OCI-LY3 (cell line): Measurements from ENCODE around the gene ZNF19.

ENCODE experiments used
- H2AFZ ChIP-seq: fragments of 200-600, 300-600 bp; shearing (Covaris generic); 2 replicates; pipeline ENCODE4 v1.6.0; 2014; ENCODE audit warnings: antibody characterized with exemption, low read depth, low read length
- H3K27ac ChIP-seq: fragments of 200-600, 300-600 bp; sonication (generic); 2 replicates; pipeline ENCODE4 v1.5.1; 2014; ENCODE audit warnings: mild to moderate bottlenecking, low read length, moderate library complexity, mixed read lengths
- H3K27me3 ChIP-seq: fragments of 200-600, 300-600 bp; sonication (generic); 2 replicates; pipeline ENCODE4 v1.6.1; 2014; ENCODE audit warnings: low read depth, low read length, mixed read lengths
- H3K36me3 ChIP-seq: fragments of 200-600, 300-600 bp; sonication (generic); replicated peaks from 2 replicates; pipeline ENCODE3; 2014; ENCODE audit warnings: low read depth, low read length, mixed read lengths
- H3K4me1 ChIP-seq: fragments of 300-600, 200-600 bp; sonication (generic); 2 replicates; pipeline ENCODE4 v1.6.1; 2014; ENCODE audit warnings: low read length, mixed read lengths
- H3K4me2 ChIP-seq: fragments of 200-600, 300-600 bp; sonication (generic); 2 replicates; pipeline ENCODE4 v1.6.1; 2014; ENCODE audit warnings: low read length, mixed read lengths
- H3K4me3 ChIP-seq: fragments of 300-600, 200-600 bp; sonication (generic); 2 replicates; pipeline ENCODE4 v1.5.1; 2014; ENCODE audit warnings: antibody characterized with exemption, mild to moderate bottlenecking, low read length, moderate library complexity
- H3K79me2 ChIP-seq: fragments of 300-600, 200-600 bp; shearing (Covaris generic); 2 replicates; pipeline ENCODE4 v1.6.1; 2014; ENCODE audit warnings: mild to moderate bottlenecking, low read length, mixed read lengths
- H3K9ac ChIP-seq: fragments of 300-600, 200-600 bp; shearing (Covaris generic); 2 replicates; pipeline ENCODE4 v1.6.0; 2014; ENCODE audit warnings: mild to moderate bottlenecking, low read length, moderate library complexity
- H3K9me3 ChIP-seq: fragments of 200-600, 300-600 bp; shearing (Covaris generic); 2 replicates; pipeline ENCODE4 v1.6.1; 2014; ENCODE audit warnings: low read length, mixed read lengths; ENCODE audit not compliant: insufficient read depth
- H4K20me1 ChIP-seq: fragments of 200-600, 300-600 bp; sonication (generic); 2 replicates; pipeline ENCODE4 v1.6.1; 2016; ENCODE audit warnings: low read length, mixed read lengths; ENCODE audit not compliant: insufficient read depth
- EZH2phosphoT487 ChIP-seq: fragments of 200-600 bp; shearing (Covaris generic); IDR thresholded peaks from 2 replicates; pipeline ENCODE4 v1.6.1; 2018; ENCODE audit warnings: antibody characterized with exemption, mixed run types, low read depth
- TF ChIP-seq, protein P1 (sequence below): fragments of 200-600, 300-600 bp; sonication (generic); IDR thresholded peaks from 2 replicates; pipeline ENCODE4 v1.5.1; 2014; ENCODE audit warnings: antibody characterized with exemption, low read length, low read depth

Gene ZNF19

DNA sequence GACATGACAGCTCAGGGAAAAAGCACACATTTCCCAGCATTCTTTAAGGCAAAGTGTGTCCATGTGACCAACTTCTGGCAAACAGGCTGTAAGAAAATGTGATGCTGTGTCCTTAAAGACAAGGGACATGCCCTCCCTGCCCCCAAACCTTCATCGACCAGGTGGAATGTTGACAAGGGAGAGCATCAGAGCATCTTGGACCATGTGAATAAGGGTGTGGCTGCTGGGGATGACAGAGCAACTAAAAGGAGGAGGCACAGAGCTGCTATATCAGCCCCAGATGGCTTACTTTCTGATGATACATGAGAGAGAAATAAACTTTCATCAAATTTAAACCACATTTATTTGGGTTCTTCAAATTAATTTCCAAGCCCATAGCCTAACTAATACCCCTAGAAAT lies 24.9 kb downstream of the ZNF19 start:
- H3K4me1 ChIP-seq = peaks cover 13% of the 10 kb centered on the region; the same call in 1 of the 2 replicates
- no peak for TF ChIP-seq EZH2phosphoT487
- TF ChIP-seq, protein P1, sequence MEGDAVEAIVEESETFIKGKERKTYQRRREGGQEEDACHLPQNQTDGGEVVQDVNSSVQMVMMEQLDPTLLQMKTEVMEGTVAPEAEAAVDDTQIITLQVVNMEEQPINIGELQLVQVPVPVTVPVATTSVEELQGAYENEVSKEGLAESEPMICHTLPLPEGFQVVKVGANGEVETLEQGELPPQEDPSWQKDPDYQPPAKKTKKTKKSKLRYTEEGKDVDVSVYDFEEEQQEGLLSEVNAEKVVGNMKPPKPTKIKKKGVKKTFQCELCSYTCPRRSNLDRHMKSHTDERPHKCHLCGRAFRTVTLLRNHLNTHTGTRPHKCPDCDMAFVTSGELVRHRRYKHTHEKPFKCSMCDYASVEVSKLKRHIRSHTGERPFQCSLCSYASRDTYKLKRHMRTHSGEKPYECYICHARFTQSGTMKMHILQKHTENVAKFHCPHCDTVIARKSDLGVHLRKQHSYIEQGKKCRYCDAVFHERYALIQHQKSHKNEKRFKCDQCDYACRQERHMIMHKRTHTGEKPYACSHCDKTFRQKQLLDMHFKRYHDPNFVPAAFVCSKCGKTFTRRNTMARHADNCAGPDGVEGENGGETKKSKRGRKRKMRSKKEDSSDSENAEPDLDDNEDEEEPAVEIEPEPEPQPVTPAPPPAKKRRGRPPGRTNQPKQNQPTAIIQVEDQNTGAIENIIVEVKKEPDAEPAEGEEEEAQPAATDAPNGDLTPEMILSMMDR = no peak
- no peaks in the 10 kb centered on the region for H3K27me3 ChIP-seq
- H3K9me3 ChIP-seq = no peaks in the 10 kb centered on the region
- no peak overlapping the region for H3K4me3 ChIP-seq
- no peak overlapping the region for H3K4me2 ChIP-seq
- no peaks in the 10 kb centered on the region for H3K36me3 ChIP-seq
- H3K79me2 ChIP-seq = peaks cover 24% of the 10 kb centered on the region
- no peak overlapping the region for H3K9ac ChIP-seq
- H3K27ac ChIP-seq = no peak overlapping the region
- H4K20me1 ChIP-seq = no peaks in the 10 kb centered on the region; the same call in 1 of the 2 replicates
- no peak overlapping the region for H2AFZ ChIP-seq

DNA sequence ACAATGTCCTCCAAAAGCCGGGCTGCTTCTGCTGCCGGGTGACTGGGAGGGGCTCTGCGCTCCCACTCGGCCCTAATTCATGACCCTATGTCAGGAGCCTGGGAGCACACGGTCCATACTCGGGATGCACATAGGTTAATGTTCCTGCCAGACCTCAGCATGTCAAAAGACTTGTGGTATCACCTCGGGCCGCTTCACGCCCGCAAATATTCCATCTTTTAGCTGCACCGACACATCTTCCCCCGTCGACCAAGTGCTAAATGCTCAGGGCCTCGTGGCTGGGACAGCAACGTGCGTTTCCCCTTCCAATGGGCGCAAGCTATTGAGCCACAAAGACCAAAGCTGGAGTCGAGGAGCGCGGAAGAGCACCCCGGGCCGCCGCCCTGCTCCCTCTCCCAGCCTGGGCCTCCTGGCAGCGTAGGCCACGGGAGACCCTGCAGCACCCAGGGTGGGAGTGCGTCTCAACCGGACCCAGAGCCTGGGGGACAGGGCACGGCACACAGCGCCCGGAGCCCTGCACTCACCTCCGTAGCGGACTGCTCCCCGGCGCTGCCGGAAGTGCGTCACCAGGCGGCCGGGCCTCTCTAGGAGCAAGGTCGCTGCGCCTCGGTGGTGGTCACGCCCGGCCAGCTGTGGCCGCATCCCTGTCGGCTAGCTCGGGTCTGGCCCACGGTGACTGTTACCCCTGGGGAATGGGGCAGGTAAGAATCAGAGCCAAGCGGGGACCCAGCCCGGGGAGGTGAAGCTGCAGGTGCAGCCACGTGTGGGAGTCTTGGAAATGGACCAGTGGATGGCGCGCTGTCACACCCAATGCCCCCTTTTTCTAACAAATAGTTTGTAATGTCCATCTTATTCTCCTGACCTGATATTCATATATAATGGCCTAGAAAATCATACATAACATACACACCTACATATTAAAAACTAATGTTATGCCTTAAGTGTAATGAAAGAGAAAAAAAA lies 27.2 kb downstream of the ZNF19 start, which contains the start of gene ZNF23:
TSS of gene ZNF23 (minus strand) at position 562 of the 963 bp plus-strand sequence. CDS start 5,451 bp downstream, outside the sequence.
- H3K9ac ChIP-seq = peak within 1 kb of the TSS; percentile 76
- TF ChIP-seq, protein P1 = peak; percentile 52
- no peak for TF ChIP-seq EZH2phosphoT487
- H3K4me3 ChIP-seq = peak within 1 kb of the TSS; percentile 95
- H3K27me3 ChIP-seq = no peaks in the 10 kb centered on the region
- H3K9me3 ChIP-seq = no peaks in the 10 kb centered on the region
- peaks cover 30% of the 10 kb centered on the region for H3K79me2 ChIP-seq
- H3K4me2 ChIP-seq = peak within 1 kb of the TSS; percentile 98
- 0 out of 2 replicates have a peak within 1 kb of the TSS, but pooled peaks have one; percentile 11 for H3K27ac ChIP-seq
- no peaks in the 10 kb centered on the region; the same call in 1 of the 2 replicates for H4K20me1 ChIP-seq
- peaks cover 13% of the 10 kb centered on the region; the same call in 1 of the 2 replicates for H3K4me1 ChIP-seq
- H2AFZ ChIP-seq = peak within 1 kb of the TSS; percentile 88
- no peaks in the 10 kb centered on the region for H3K36me3 ChIP-seq

DNA sequence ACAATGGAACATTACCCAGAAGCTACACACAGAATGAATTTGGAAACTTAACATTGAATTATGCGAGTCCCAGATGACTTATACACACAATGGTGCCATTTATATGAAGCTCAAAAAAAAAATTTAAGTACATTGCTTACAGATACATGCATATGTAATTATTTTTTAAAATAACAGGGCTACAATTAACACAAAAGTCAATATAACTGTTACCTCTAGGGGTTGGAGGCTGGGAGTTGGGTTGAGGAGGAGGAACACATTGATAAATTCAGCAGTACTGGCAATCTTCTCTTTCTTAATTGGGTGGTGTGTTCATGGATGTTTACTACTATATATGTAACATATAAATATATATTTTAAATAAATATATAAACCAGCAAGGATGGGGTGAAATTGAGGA lies 28.2 kb downstream of the ZNF19 start:
- H3K27me3 ChIP-seq = no peaks in the 10 kb centered on the region
- H3K9me3 ChIP-seq = no peaks in the 10 kb centered on the region
- H3K4me2 ChIP-seq = peak overlapping the region; percentile 98
- H4K20me1 ChIP-seq = no peaks in the 10 kb centered on the region; the same call in 1 of the 2 replicates
- H2AFZ ChIP-seq = no peak overlapping the region
- no peak overlapping the region for H3K27ac ChIP-seq
- peak overlapping the region; percentile 95 for H3K4me3 ChIP-seq
- TF ChIP-seq, protein P1 = no peak
- TF ChIP-seq EZH2phosphoT487 = no peak
- H3K36me3 ChIP-seq = no peaks in the 10 kb centered on the region
- peaks cover 13% of the 10 kb centered on the region; the same call in 1 of the 2 replicates for H3K4me1 ChIP-seq
- peak overlapping the region; percentile 76 for H3K9ac ChIP-seq
- H3K79me2 ChIP-seq = peaks cover 30% of the 10 kb centered on the region

DNA sequence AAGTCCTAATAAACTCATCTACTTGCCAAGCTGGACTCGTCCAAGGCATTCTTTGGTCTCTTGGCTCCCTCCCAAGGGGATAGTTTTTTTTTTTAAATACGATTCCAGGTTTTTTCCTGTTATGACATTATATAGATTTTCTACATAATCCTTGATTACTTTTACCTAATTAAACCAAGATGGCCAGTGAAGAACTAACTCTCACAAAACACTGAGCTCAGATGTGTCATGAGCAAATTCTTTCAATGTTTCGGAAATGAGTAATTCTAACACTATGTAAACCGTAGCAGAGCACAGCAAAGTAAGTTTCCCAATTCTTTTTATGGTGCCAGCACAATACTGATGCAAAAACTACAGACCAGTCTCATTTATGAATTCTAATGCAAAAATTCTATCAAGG lies 28.9 kb downstream of the ZNF19 start:
- Histone ChIP-seq H4K20me1 (no peaks in the 10 kb centered on the region; the same call in 1 of the 2 replicates), H3K4me3 (no peak overlapping the region), H2AFZ (no peak overlapping the region), H3K27me3 (no peaks in the 10 kb centered on the region), H3K4me2 (no peak overlapping the region), H3K9ac (no peak overlapping the region), H3K79me2 (peaks cover 30% of the 10 kb centered on the region), H3K9me3 (no peaks in the 10 kb centered on the region), H3K27ac (no peak overlapping the region), H3K36me3 (no peaks in the 10 kb centered on the region), H3K4me1 (peaks cover 13% of the 10 kb centered on the region; the same call in 1 of the 2 replicates)
- TF ChIP-seq, protein P1 = no peak
- no peak for TF ChIP-seq EZH2phosphoT487
